ENCODE results near the gene ECI1. TPM values are rescaled to one million over a fixed set of nuclear protein-coding genes. Genes with fewer than 3 reads are reported as not detected.
A peak's percentile ranks its signal among the peaks of the same experiment; 100 is the strongest.

The ECI1 gene
- total and polyA plus RNA-seq, 2 experiments from 2014 or later, result 71.4 to 156 TPM

DNA sequence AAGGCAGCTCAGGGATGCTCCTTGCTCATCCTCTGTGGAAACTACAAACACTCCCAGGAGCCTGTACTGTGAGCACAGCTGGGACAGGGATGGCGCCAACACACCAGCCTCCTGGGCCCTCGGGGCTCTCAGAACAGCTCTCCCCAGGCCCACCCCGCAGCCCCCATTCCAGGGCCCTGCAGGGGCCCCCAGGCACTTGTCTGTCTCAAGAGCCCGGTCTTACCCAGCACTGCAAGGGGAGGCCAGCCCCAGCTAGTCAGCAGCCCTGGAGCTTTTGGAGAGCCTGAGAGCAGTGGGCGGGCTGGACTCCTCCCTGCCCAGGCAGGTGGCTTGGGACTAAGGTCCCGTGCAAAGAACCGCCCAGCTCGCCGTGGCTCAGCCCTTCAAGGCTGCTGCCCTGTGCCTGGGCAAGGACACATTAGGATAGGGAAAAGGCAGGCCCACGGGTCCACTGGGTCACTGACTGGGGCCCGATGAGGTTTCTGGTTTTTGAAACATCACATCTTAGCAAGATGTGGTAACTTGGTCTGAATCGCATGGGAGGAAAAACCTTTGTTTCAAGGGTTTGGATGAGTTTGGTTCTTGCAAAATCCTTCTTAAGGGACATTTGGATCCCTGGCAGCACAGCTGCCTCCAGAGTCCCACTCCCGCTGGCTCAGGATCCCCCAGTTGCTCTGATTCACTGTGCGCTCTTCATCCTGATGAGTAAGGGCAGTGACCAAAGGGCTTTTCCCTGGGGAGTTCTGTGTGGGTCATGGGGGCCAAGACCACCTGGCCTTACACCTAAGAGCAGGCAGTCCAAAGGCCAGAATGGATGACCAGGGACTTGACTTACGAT is 12.3 kb downstream of the ECI1 start:
- Histone ChIP-seq H3K9me2 (replicated peaks; ENCODE audit: insufficient read depth) (no peaks in the 10 kb centered on the region), H2AFZ (no peak overlapping the region), H3K36me3 (replicated peaks; ENCODE audit: insufficient read depth, low read depth) (no peaks in the 10 kb centered on the region), H3K27me3 (peaks cover 26% of the 10 kb centered on the region), H3K27ac (no peak overlapping the region), H4K20me1 (ENCODE audit: insufficient read depth, poor library complexity, severe bottlenecking) (peaks cover 14% of the 10 kb centered on the region), H3K9me3 (ENCODE audit: low read depth) (no peaks in the 10 kb centered on the region), H3K4me1 (ENCODE audit: insufficient read depth) (peaks cover 16% of the 10 kb centered on the region), H3K79me2 (no peaks in the 10 kb centered on the region), H3K4me2 (no peak overlapping the region), H3K4me3 (no peak overlapping the region)
- whole genome bisulfite sequencing (ENCODE audit: low lambda C conversion rate, missing lambda C conversion rate), result 79% methylated on average over 12 of the region's 15 CpGs
- no peak for DNase-seq (ENCODE audit: low spot score)
- TF ChIP-seq, protein P1, sequence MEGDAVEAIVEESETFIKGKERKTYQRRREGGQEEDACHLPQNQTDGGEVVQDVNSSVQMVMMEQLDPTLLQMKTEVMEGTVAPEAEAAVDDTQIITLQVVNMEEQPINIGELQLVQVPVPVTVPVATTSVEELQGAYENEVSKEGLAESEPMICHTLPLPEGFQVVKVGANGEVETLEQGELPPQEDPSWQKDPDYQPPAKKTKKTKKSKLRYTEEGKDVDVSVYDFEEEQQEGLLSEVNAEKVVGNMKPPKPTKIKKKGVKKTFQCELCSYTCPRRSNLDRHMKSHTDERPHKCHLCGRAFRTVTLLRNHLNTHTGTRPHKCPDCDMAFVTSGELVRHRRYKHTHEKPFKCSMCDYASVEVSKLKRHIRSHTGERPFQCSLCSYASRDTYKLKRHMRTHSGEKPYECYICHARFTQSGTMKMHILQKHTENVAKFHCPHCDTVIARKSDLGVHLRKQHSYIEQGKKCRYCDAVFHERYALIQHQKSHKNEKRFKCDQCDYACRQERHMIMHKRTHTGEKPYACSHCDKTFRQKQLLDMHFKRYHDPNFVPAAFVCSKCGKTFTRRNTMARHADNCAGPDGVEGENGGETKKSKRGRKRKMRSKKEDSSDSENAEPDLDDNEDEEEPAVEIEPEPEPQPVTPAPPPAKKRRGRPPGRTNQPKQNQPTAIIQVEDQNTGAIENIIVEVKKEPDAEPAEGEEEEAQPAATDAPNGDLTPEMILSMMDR (IDR thresholded peaks at IDR 0.05; ENCODE audit: poor library complexity), result no peak
- TF ChIP-seq EZH2 (IDR thresholded peaks at IDR 0.05; ENCODE audit: borderline replicate concordance), result no peak
- TF ChIP-seq EZH2phosphoT487 (IDR thresholded peaks at IDR 0.05; ENCODE audit: low read depth, severe bottlenecking, unreplicated experiment), result no peak

DNA sequence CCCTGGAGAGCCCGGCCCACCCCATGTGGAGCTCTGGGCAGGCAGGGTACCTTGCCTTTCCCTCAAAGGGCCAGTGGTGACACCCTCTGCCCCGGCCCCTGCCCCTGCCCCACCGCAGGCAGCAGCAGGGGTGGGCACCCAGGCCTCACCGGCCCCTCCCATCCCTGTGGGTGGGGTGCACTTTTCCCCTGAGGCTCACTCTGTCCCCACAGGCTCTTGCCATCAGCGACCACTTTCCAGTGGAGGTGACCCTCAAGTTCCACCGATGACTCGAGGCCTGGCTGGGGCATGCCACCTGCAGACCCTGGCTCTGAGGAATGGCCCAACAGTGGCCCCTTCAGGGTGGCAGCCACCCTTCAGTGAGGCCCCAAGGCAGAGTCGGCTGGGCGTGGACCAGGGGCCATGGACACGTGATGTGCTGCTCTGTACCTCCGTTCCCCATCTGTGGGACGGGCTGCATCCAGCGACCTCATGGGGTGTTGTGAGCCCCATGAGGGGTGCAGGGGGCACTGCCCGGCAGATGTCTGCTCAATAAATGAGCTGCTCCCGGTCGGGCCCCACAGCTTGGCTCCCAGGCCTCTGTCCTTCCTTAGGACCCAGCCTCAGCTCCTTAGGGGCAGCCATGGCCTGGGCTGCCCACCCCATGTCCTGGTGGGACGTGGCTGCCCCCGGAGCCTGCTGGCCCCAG is 13.1 kb downstream of the ECI1 start:
- TF ChIP-seq, protein P1 (IDR thresholded peaks at IDR 0.05; ENCODE audit: poor library complexity), result no peak
- TF ChIP-seq EZH2 (IDR thresholded peaks at IDR 0.05; ENCODE audit: borderline replicate concordance) (no peak), EZH2phosphoT487 (IDR thresholded peaks at IDR 0.05; ENCODE audit: low read depth, severe bottlenecking, unreplicated experiment) (no peak)
- 63% methylated on average over 18 of the region's 18 CpGs for WGBS (ENCODE audit: low lambda C conversion rate, missing lambda C conversion rate)
- Histone ChIP-seq H3K4me1 (ENCODE audit: insufficient read depth) (peaks cover 16% of the 10 kb centered on the region), H3K79me2 (no peaks in the 10 kb centered on the region), H3K4me3 (no peak overlapping the region), H3K9me3 (ENCODE audit: low read depth) (no peaks in the 10 kb centered on the region), H3K36me3 (replicated peaks; ENCODE audit: insufficient read depth, low read depth) (no peaks in the 10 kb centered on the region), H2AFZ (no peak overlapping the region), H3K27ac (no peak overlapping the region), H4K20me1 (ENCODE audit: insufficient read depth, poor library complexity, severe bottlenecking) (peaks cover 14% of the 10 kb centered on the region), H3K27me3 (peaks cover 26% of the 10 kb centered on the region), H3K4me2 (no peak overlapping the region), H3K9me2 (replicated peaks; ENCODE audit: insufficient read depth) (no peaks in the 10 kb centered on the region)
- DNase-seq (ENCODE audit: low spot score), result no peak

DNA sequence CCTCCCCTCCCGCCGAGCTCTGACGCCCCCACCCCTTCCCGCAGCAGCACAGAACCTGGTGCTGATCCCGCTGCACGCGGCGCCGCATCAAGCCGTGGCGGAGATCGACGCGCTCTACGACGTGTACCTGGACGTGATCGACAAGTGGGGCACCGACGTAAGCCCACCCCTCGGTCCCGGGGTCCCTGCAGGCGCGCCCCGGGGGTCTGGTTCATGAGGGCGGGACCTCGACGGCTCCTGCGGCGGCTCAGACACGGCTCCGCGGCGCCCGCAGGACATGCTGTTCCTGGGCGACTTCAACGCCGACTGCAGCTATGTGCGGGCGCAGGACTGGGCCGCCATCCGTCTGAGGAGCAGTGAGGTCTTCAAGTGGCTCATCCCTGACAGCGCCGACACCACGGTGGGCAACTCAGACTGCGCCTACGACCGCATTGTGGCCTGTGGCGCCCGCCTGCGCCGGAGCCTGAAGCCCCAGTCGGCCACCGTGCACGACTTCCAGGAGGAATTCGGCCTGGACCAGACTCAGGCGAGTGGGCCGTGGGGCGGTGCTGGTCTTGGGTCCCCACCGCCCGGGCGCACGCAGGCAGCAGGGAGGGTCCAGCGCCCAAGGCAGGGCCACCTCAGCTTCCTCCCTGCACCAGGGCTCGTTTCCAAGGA is 13.8 kb downstream of the ECI1 start:
- Histone ChIP-seq H3K27ac (no peak overlapping the region), H3K9me2 (replicated peaks; ENCODE audit: insufficient read depth) (no peaks in the 10 kb centered on the region), H2AFZ (no peak overlapping the region), H3K9me3 (ENCODE audit: low read depth) (no peaks in the 10 kb centered on the region), H3K4me1 (ENCODE audit: insufficient read depth) (peaks cover 16% of the 10 kb centered on the region), H3K4me3 (no peak overlapping the region), H3K79me2 (no peaks in the 10 kb centered on the region), H3K4me2 (peak overlapping the region; percentile 87), H4K20me1 (ENCODE audit: insufficient read depth, poor library complexity, severe bottlenecking) (peaks cover 14% of the 10 kb centered on the region), H3K36me3 (replicated peaks; ENCODE audit: insufficient read depth, low read depth) (no peaks in the 10 kb centered on the region), H3K27me3 (peaks cover 26% of the 10 kb centered on the region)
- TF ChIP-seq EZH2phosphoT487 (IDR thresholded peaks at IDR 0.05; ENCODE audit: low read depth, severe bottlenecking, unreplicated experiment) (peak; percentile 73), EZH2 (IDR thresholded peaks at IDR 0.05; ENCODE audit: borderline replicate concordance) (no peak)
- DNase-seq (ENCODE audit: low spot score), result no peak
- WGBS (ENCODE audit: low lambda C conversion rate, missing lambda C conversion rate), result 20% methylated on average over 53 of the region's 65 CpGs

Data from hepatocyte (in vitro differentiated cells).